Fibroblast of lung (primary cell): Measurements from ENCODE around the gene PSMC5.

Source experiments
- CTCF ChIP-seq, 2 donors: IDR thresholded peaks in 1 of 2; conservative IDR thresholded peaks in 1 of 2; 1 replicate in 1 of 2; 2 replicates in 1 of 2; pipeline ENCODE4 v1.5.1; 2011 to 2012; ENCODE audit warnings: low read length in 2 of 2, control low read depth in 1 of 2, inconsistent platforms in 1 of 2, low read depth in 1 of 2, mild to moderate bottlenecking in 1 of 2
- EZH2 ChIP-seq: IDR thresholded peaks from 2 replicates; pipeline ENCODE4 v1.5.1; 2012; ENCODE audit warnings: low read length, control low read depth, mild to moderate bottlenecking; ENCODE audit errors: missing control alignments

- TF ChIP-seq CTCF (conservative IDR thresholded peaks at IDR 0.05 in 1 of 2, IDR thresholded peaks at IDR 0.05 in 1 of 2; ENCODE audit: low read depth in 1 of 2, low read length in 2 of 2): no peak
- no peak for TF ChIP-seq EZH2
Observed at GRCh38 chr17:63830904-63831491, 3.8 kb downstream of the PSMC5 start.
